ENCODE results near the gene SAV1.

The SAV1 gene

GRCh38 chr14:50603565-50603964, 64.5 kb downstream of the SAV1 start:
- H3K4me3 ChIP-seq (ENCODE audit: low read depth, low read length): no peak overlapping the region
- no peak for TF ChIP-seq CTCF (IDR thresholded peaks at IDR 0.05; ENCODE audit: control insufficient read depth, extremely low read depth, insufficient read depth)
- DNase-seq (ENCODE audit: low read depth): no peak

DNA sequence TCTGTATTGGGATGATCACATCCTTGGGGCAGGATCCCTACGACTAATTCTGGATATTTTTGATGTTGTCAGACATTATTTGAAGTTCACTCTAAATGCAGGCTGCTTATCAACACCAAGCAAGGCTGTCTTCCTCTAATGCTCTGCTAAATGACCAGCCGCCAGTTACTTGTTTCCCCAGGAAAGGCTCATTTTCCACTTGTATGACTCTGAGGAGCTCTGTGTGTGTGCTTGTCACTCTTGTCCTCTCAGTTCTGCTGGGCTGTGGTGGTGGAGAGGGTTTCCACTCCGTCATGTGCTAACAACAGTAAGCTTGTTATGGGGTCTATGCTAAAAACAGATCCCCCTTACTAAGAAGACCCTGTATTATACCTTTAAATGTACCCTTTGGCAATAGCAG, 66.1 kb downstream of the SAV1 start:
- no peak overlapping the region for H3K4me3 ChIP-seq (ENCODE audit: low read depth, low read length)
- no peak for TF ChIP-seq CTCF (IDR thresholded peaks at IDR 0.05; ENCODE audit: control insufficient read depth, extremely low read depth, insufficient read depth)
- no peak for DNase-seq (ENCODE audit: low read depth)

- TF ChIP-seq CTCF (IDR thresholded peaks at IDR 0.05; ENCODE audit: control insufficient read depth, extremely low read depth, insufficient read depth): no peak
- no peak overlapping the region for H3K4me3 ChIP-seq (ENCODE audit: low read depth, low read length)
- no peak for DNase-seq (ENCODE audit: low read depth)
These were observed 66.7 kb downstream of the SAV1 start for GRCh38 chr14:50601394-50601793.

DNA sequence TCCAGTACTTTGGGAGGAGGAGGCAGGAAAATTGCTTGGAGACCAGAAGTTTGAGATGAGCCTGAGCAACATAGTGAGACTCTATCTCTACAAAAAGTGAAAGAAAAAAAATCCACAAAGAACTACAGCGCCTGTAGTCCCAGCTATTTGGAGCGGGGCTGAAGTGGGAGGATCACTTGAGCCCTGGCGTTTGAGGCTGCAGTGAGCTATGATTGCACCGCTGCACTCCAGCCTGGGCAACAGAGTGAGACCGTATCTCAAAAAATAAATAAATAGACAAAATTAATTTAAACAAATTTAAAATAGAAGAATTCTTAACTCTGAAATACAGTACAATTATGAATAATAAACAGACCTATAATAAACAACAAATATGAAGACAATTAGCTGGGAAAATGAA, 67.3 kb downstream of the SAV1 start:
- H3K4me3 ChIP-seq (ENCODE audit: low read depth, low read length): no peak overlapping the region
- no peak for TF ChIP-seq CTCF (IDR thresholded peaks at IDR 0.05; ENCODE audit: control insufficient read depth, extremely low read depth, insufficient read depth)
- peak; percentile 3 for DNase-seq (ENCODE audit: low read depth)

DNA sequence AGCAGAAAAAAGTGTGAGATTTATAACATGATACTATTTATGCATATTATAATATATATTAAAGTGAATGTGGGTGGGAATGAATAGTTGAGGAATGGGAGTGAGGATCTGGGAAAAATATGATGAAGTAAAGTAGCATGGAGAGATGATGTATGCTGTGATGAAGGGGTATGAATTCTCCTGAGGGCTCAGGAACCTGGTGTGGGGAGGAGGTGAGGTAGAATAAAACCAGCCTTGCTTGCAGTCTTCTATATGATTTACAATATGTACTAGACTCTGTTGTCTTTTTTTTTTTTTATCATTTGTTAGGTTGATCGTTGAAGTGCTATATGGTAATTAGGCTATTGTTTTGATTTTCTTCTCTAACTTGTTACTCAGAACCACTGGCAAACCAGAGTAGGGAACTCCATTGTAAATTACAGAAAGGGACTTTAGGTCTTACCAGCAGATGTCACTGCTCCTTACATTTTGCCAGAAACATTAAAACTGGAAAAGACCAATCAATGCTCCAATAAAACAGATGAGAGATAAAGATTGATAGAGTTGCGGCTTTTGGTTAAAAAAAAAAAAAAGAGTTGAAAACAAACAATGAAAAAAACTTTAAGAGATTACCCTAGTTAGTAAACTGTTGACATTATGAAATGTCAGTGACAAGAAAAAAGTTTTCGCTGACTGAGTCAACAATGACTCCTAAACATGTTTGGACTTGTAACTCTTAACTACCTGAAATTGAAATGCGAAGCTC, 68.2 kb downstream of the SAV1 start:
- peak; percentile 68 for TF ChIP-seq CTCF (IDR thresholded peaks at IDR 0.05; ENCODE audit: control insufficient read depth, extremely low read depth, insufficient read depth)
- peak; percentile 78 for DNase-seq (ENCODE audit: low read depth)
- no peak overlapping the region; the same call in 1 of the 2 replicates for H3K4me3 ChIP-seq (ENCODE audit: low read depth, low read length)

DNA sequence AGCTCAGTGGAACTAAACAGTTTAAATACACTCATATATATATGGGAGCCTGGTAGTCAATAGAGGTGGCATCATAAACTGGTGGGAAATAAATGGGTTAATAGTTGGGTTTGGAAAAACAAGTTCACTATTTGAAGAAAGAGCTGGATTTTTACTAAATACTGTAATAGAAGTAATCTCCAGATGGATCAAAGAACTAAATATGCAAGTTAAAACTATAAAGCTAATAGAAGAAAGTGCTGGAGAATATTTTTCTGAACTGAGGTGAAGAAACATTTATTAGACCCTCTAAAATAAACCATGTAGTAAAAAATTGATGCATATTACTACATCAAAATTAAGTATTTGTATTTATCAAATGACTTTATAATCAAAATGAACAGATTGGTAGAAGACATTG, 69.3 kb downstream of the SAV1 start:
- DNase-seq (ENCODE audit: low read depth): no peak
- TF ChIP-seq CTCF (IDR thresholded peaks at IDR 0.05; ENCODE audit: control insufficient read depth, extremely low read depth, insufficient read depth): no peak
- H3K4me3 ChIP-seq (ENCODE audit: low read depth, low read length): no peak overlapping the region

Data from LNCaP clone FGC (cell line).